GM19043 (cell line): ENCODE measurements around the gene NOL4.

Experiments used
- ATAC-seq: cut with Tn5 transposase; IDR thresholded peaks from one replicate; pipeline ENCODE4 v1.9.1; 2021; ENCODE audit warnings: low read depth; ENCODE audit not compliant: unreplicated experiment

NOL4 gene

DNA sequence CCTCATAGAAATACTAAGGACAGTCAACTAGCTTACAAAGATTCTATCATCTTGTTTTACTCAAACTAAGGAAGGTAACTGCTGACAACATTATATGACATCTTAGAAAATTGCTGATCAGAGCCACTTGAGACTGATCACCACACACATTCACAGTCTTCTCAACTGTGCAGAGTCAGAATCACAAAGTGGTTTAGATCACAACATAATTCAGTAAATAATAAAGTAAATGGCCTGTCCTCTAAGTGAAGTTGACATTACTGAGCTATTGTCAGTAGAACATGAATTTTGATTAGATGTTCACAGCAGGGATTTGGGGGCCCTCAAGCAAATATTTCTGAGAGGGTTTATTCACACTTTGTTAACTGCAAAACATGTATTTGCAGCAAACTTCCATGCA is 28.5 kb downstream of the NOL4 start:
- no peak for ATAC-seq

DNA sequence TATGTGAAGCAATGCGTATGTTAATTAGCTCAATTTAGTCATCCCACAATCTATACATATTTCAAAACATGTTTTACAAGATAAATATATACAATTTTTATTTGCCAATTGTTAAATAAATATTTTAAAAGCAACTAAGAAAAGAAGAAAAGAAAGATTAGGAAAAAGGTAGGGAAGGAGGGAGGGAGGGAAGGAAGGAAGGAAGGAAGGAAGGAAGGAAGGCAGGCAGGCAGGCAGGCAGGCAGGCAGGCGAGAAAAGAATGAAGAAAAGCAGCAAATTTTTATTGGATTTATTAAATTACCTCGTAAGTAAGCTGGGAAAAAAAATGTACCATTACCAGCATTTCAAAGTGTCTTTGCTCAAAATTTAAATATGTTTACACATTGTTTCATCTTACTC is 30.5 kb downstream of the NOL4 start:
- no peak for ATAC-seq

DNA sequence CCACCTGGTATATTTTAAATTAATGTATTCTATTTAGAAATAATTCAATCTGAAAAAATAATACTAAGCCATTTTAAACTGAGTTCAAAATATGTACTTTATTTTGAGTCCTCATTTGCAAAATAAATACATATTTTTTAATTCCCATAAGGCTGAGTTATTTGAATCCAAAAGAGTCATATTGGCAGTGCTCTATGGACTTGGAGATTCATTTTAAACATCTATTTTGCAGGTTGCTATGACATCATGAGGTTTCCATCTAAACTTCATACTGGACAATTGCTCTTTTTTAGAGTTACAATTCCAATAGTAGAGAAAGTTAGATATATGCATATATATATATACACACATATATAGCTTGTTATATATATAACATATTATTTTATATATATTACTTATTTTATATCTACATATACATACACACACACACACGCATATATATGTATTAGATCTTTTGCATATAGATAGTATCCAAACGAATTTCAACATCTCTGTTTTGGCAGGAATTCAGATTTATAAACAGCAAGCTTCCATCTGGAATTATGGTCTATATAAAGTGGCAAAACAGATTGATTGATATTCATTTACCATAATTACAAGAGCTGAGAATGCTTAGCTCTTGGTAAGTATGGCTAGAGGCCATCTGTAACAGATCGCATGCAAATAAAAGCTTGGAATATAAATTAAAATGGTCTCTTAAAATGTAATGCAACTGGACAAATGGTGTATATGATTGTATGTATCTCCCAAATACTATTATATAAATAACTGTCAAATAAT is 34.9 kb downstream of the NOL4 start:
- ATAC-seq: no peak
